ENCODE results near the gene TNFRSF25. TPM values are rescaled to one million over a fixed set of nuclear protein-coding genes. Genes with fewer than 3 reads are reported as not detected.

Gene TNFRSF25
- total and polyA plus RNA-seq, 9 of the 15 experiments (the other 6 are each of a cell fraction or from before 2014, with no cell fraction given) = 0.24 to 0.49 TPM; not detected in 7

DNA sequence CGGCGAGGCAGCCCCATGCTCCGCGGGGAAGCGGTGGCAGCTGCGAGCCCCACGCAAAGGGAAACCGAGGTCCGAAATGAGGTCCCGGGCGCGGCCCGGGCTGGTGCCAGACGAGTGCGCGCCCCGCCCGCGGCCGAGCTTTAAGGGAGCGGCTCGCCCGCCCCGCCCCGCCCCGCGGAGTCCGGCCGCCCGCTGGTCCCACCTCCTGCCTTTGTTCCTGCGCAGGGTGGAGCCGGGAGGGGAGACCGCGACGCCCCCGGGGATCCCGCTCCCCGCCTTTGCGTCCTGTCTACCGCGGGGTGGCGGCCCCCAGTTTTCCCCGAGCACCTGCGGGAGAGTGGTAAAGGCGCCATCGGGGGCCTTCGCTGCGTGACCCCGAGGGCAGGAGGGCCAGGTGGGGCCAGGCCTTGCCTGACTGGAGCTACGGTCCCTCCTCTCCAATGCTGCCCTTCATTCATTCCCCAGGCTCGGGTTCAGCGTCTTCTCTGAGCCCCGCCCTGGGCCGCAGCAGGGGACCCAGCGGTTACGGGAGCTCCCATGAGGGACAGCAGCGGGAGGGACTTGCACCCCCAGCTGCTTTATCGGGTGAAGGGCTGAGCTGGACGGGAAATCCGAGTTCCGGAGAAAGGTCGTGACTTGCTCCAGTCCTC, 46.0 kb downstream of the TNFRSF25 start, which contains the start of gene HES2 (continued):
- 0 out of 2 replicates have a peak, but pooled peaks have one; percentile 26 for TF ChIP-seq ZNF830 (CRISPR knock-in tag; IDR thresholded peaks at IDR 0.05)
- no peak for TF ChIP-seq ZBTB8A (IDR thresholded peaks at IDR 0.05; ENCODE audit: partially characterized antibody)
- TF ChIP-seq, protein P1, sequence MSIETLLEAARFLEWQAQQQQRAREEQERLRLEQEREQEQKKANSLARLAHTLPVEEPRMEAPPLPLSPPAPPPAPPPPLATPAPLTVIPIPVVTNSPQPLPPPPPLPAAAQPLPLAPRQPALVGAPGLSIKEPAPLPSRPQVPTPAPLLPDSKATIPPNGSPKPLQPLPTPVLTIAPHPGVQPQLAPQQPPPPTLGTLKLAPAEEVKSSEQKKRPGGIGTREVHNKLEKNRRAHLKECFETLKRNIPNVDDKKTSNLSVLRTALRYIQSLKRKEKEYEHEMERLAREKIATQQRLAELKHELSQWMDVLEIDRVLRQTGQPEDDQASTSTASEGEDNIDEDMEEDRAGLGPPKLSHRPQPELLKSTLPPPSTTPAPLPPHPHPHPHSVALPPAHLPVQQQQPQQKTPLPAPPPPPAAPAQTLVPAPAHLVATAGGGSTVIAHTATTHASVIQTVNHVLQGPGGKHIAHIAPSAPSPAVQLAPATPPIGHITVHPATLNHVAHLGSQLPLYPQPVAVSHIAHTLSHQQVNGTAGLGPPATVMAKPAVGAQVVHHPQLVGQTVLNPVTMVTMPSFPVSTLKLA (conservative IDR thresholded peaks at IDR 0.05) = no peak
- TF ChIP-seq, protein P2, sequence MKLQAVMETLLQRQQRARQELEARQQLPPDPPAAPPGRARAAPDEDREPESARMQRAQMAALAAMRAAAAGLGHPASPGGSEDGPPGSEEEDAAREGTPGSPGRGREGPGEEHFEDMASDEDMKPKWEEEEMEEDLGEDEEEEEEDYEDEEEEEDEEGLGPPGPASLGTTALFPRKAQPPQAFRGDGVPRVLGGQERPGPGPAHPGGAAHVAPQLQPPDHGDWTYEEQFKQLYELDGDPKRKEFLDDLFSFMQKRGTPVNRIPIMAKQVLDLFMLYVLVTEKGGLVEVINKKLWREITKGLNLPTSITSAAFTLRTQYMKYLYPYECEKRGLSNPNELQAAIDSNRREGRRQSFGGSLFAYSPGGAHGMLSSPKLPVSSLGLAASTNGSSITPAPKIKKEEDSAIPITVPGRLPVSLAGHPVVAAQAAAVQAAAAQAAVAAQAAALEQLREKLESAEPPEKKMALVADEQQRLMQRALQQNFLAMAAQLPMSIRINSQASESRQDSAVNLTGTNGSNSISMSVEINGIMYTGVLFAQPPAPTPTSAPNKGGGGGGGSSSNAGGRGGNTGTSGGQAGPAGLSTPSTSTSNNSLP (IDR thresholded peaks at IDR 0.05; ENCODE audit: borderline replicate concordance, low read depth, low read length) = no peak
- TF ChIP-seq ZNF583 (CRISPR knock-in tag; IDR thresholded peaks at IDR 0.05) = peak; percentile 23; the same call in 1 of the 2 replicates
- peak; percentile 59 for TF ChIP-seq ZFX (CRISPR knock-in tag; IDR thresholded peaks at IDR 0.05)
- no peak for TF ChIP-seq YY1 (IDR thresholded peaks at IDR 0.05; ENCODE audit: borderline replicate concordance in 1 of 3, control insufficient read depth in 1 of 3, extremely low read depth in 1 of 3, insufficient read depth in 3 of 3, insufficient read length in 1 of 3, insufficient replicate concordance in 2 of 3, low read depth in 1 of 3, low read length in 2 of 3)
